IMR-90 (cell line): ENCODE results near the gene PPP1R12B. TPM values are rescaled to one million over a fixed set of nuclear protein-coding genes. Genes with fewer than 3 reads are reported as not detected.
"Not testable (repeated sequence)": the region's sequence is repeated elsewhere in the genome, so short reads cannot be mapped to it uniquely, and the experiment has no call there.

Experiments used
- ATAC-seq: fragments of 200-7000 bp; cut with Tn5 transposase; 2 replicates; pipeline ENCODE4 v1.9.1; 2020; ENCODE audit warnings: low read depth, mild to moderate bottlenecking, moderate library complexity
- BruUV-seq: library from RNA; stranded (reverse); fragments of 400-500 nt; replicated peaks from 2 replicates; lab custom pipeline; 2021; lab: Mats Ljungman, UMichigan
- CTCF ChIA-PET: fragments of 300-600 bp; formaldehyde crosslinking; extraction: SDS; loops from one replicate; lab custom pipeline; 2021; ENCODE audit warnings: antibody characterized with exemption; lab: Yijun Ruan, JAX
- POLR2A ChIA-PET: fragments of 300-600 bp; sonication (Branson Sonifier 250); formaldehyde crosslinking; loops from one replicate; lab custom pipeline; 2022; ENCODE audit warnings: antibody characterized with exemption; ENCODE audit not compliant: unreplicated experiment; lab: Charles Lee
- DNase-seq: peaks from one replicate; pipeline ENCODE4 v3.0.0; 2013
- H2AFZ ChIP-seq: replicated peaks from 2 replicates; pipeline ENCODE3; 2013; ENCODE audit warnings: low read length, mild to moderate bottlenecking; ENCODE audit not compliant: poor library complexity
- H2AK5ac ChIP-seq: 2 replicates; pipeline ENCODE4 v1.6.1; 2013; ENCODE audit warnings: low read depth, low read length, inconsistent platforms
- H2AK9ac ChIP-seq: replicated peaks from 2 replicates; pipeline ENCODE3; 2013; ENCODE audit warnings: mild to moderate bottlenecking, low read depth, low read length, moderate library complexity; ENCODE audit not compliant: poor library complexity
- H2BK120ac ChIP-seq: 2 replicates; pipeline ENCODE4 v1.6.1; 2013; ENCODE audit warnings: low read depth, low read length, inconsistent platforms
- H2BK15ac ChIP-seq: 3 replicates; pipeline ENCODE4 v1.6.1; 2013; ENCODE audit warnings: low read depth, low read length, inconsistent platforms
- H2BK20ac ChIP-seq: 2 replicates; pipeline ENCODE4 v1.6.1; 2013; ENCODE audit warnings: low read depth, mild to moderate bottlenecking, inconsistent platforms, low read length, moderate library complexity
- H2BK5ac ChIP-seq: 2 replicates; pipeline ENCODE4 v1.6.1; 2013; ENCODE audit warnings: mild to moderate bottlenecking, low read depth, low read length, inconsistent platforms; ENCODE audit not compliant: poor library complexity, severe bottlenecking
- H3K14ac ChIP-seq: replicated peaks from 2 replicates; pipeline ENCODE4 v1.6.1; 2013; ENCODE audit warnings: low read depth, low read length, inconsistent platforms
- H3K18ac ChIP-seq: 2 replicates; pipeline ENCODE4 v1.6.1; 2013; ENCODE audit warnings: low read depth, low read length, control low read depth
- H3K23ac ChIP-seq: 2 replicates; pipeline ENCODE4 v1.6.1; 2013; ENCODE audit warnings: low read depth, low read length, inconsistent platforms
- H3K27ac ChIP-seq: 2 replicates; pipeline ENCODE4 v1.5.1; 2013; ENCODE audit warnings: mild to moderate bottlenecking, control low read depth, low read length; ENCODE audit not compliant: insufficient read depth
- H3K27me3 ChIP-seq: 2 replicates; pipeline ENCODE4 v1.6.1; 2013; ENCODE audit warnings: low read length; ENCODE audit not compliant: control insufficient read depth, insufficient read depth
- H3K36me3 ChIP-seq: 2 replicates; pipeline ENCODE4 v1.6.1; 2013; ENCODE audit warnings: low read length, mixed read lengths; ENCODE audit not compliant: control insufficient read depth, insufficient read depth
- H3K4ac ChIP-seq: 2 replicates; pipeline ENCODE4 v1.6.1; 2013; ENCODE audit warnings: low read depth, low read length, inconsistent platforms
- H3K4me1 ChIP-seq: 2 replicates; pipeline ENCODE4 v1.6.1; 2013; ENCODE audit warnings: low read length, mixed read lengths; ENCODE audit not compliant: control insufficient read depth, insufficient read depth
- H3K4me2 ChIP-seq: 2 replicates; pipeline ENCODE4 v1.6.1; 2013; ENCODE audit warnings: low read depth, mild to moderate bottlenecking, control low read depth, low read length, moderate library complexity
- H3K4me3 ChIP-seq: 2 replicates; pipeline ENCODE4 v1.5.1; 2013; ENCODE audit warnings: low read depth, mild to moderate bottlenecking, control low read depth, low read length, moderate library complexity; ENCODE audit not compliant: insufficient read depth
- H3K56ac ChIP-seq: 2 replicates; pipeline ENCODE4 v1.6.1; 2013; ENCODE audit warnings: low read length, inconsistent platforms; ENCODE audit not compliant: insufficient read depth; ENCODE audit errors: extremely low read depth
- H3K79me1 ChIP-seq, 2 experiments: 2 replicates each; pipeline ENCODE4 v1.6.1; 2013; ENCODE audit warnings: low read length in 2 of 2, inconsistent platforms in 1 of 2, low read depth in 1 of 2
- H3K9ac ChIP-seq: 2 replicates; pipeline ENCODE4 v1.6.1; 2013; ENCODE audit warnings: low read depth, low read length, control low read depth
- H3K9me1 ChIP-seq: 2 replicates; pipeline ENCODE4 v1.6.1; 2013; ENCODE audit warnings: low read length, inconsistent platforms; ENCODE audit not compliant: insufficient read depth
- H3K9me3 ChIP-seq: 2 replicates; pipeline ENCODE4 v1.6.1; 2013; ENCODE audit warnings: low read length; ENCODE audit not compliant: control insufficient read depth, insufficient read depth
- H4K20me1 ChIP-seq: 2 replicates; pipeline ENCODE4 v1.6.1; 2013; ENCODE audit warnings: low read length, inconsistent platforms; ENCODE audit not compliant: insufficient read depth
- H4K5ac ChIP-seq: 2 replicates; pipeline ENCODE4 v1.6.1; 2013; ENCODE audit warnings: mild to moderate bottlenecking, low read depth, low read length, control low read depth
- H4K8ac ChIP-seq, 2 experiments: 2 replicates each; pipeline ENCODE4 v1.6.1; 2013; ENCODE audit warnings: low read depth in 2 of 2, low read length in 2 of 2, control low read depth in 1 of 2, inconsistent platforms in 1 of 2
- H4K91ac ChIP-seq: 2 replicates; pipeline ENCODE4 v1.6.1; 2013; ENCODE audit warnings: low read depth, low read length, inconsistent platforms; ENCODE audit not compliant: insufficient read depth
- CTCF ChIP-seq: conservative IDR thresholded peaks from 2 replicates; pipeline ENCODE4 v1.5.1; 2012; ENCODE audit warnings: mild to moderate bottlenecking, low read depth, low read length, improper control_type of control experiment
- RAD21 ChIP-seq: IDR thresholded peaks from 2 replicates; pipeline ENCODE4 v1.6.1; 2012; ENCODE audit warnings: low read length, improper control_type of control experiment
- SMC3 ChIP-seq: fragments of 150-350 bp; IDR thresholded peaks from 2 replicates; pipeline ENCODE4 v1.6.1; 2016; ENCODE audit warnings: low read depth, mild to moderate bottlenecking, antibody characterized with exemption, low read length, moderate library complexity
- WGBS, 2 experiments: methylation state at CpG; one replicate each; pipeline versions ENCODE4 v1.1.5 to v1.1.7; 2013; ENCODE audit warnings: missing lambda C conversion rate in 2 of 2; ENCODE audit not compliant: insufficient read length in 1 of 2; ENCODE audit errors: extremely low coverage in 2 of 2; 5-methylcytosine and 5-hydroxymethylcytosine counted together
- dilution Hi-C: fragments of 300-500 bp; cut with HindIII; formaldehyde crosslinking; loops from one replicate; pipeline ENCODE4 v1.14.3; 2018; ENCODE audit warnings: low sequenced_read_pairs; ENCODE audit not compliant: unreplicated experiment
- in situ Hi-C: fragments of 300-500 bp; cut with MboI; formaldehyde crosslinking; loops from 3 replicates; pipeline ENCODE4 v1.14.3; 2019; ENCODE audit warnings: low sequenced_read_pairs, inconsistent platforms, mixed read lengths
- intact Hi-C: fragments of 100-400 bp; cut with micrococcal nuclease; formaldehyde crosslinking; loops from 2 replicates; pipeline ENCODE4 v1.10.0; 2022
- polyA plus RNA-seq, 3 experiments: library from polyadenylated mRNA; depleted of rRNA; stranded (reverse); fragments of >200 nt; gene quantifications; 2 replicates each; pipeline ENCODE4 v1.2.3, GENCODE V29; 2012; ENCODE audit warnings: low replicate concordance in 1 of 3
- total RNA-seq: library from RNA; depleted of rRNA; stranded (reverse); fragments of >200 nt; gene quantifications from 2 replicates; pipeline ENCODE4 v1.2.3, GENCODE V29; 2012

The PPP1R12B gene
- total and polyA plus RNA-seq, 2 of the 4 experiments (the other 2 are of a cell fraction), result 8.5 to 12.0 TPM

- H2AFZ ChIP-seq, H2AK5ac ChIP-seq, H3K4ac ChIP-seq, H3K36me3 ChIP-seq, H2AK9ac ChIP-seq, in situ Hi-C loops, H4K91ac ChIP-seq, H4K5ac ChIP-seq, H2BK20ac ChIP-seq, H3K56ac ChIP-seq, H2BK120ac ChIP-seq, dilution Hi-C loops, H4K8ac ChIP-seq, H3K4me1 ChIP-seq, H3K4me2 ChIP-seq, H4K20me1 ChIP-seq, BruUV-seq, POLR2A ChIA-PET, H3K9ac ChIP-seq, H2BK15ac ChIP-seq, H3K18ac ChIP-seq, H3K14ac ChIP-seq, H3K4me3 ChIP-seq, H3K9me3 ChIP-seq, H3K79me1 ChIP-seq, H3K27me3 ChIP-seq, H3K27ac ChIP-seq, H2BK5ac ChIP-seq, H3K9me1 ChIP-seq, H3K23ac ChIP-seq: not testable (repeated sequence)
- intact Hi-C loops, result loop anchor here (5.0 kb wide), 1 partner anchor 533 kb away; no protein-coding TSS in a partner anchor
- peak; percentile 79 for ATAC-seq
- CTCF ChIA-PET, result interaction anchor here (0.7 to 1.0 kb wide), 4 partner anchors 104 to 256 kb away, joined by 3 to 6 read pairs (median 4); no protein-coding TSS in a partner anchor
- TF ChIP-seq RAD21, result peak; percentile 69
- peak; percentile 63; the same call in 1 of the 2 replicates for TF ChIP-seq SMC3
- peak; percentile 61 for TF ChIP-seq CTCF
- WGBS, 2 experiments, result no CpG with 5 or more reads among the region's 4 CpGs
- DNase-seq, result peak; percentile 63
Observed at GRCh38 chr1:202464153-202464742, 115.7 kb downstream of the PPP1R12B start.

- H2BK15ac ChIP-seq, H3K4me3 ChIP-seq, H3K4ac ChIP-seq, H4K8ac ChIP-seq, H3K36me3 ChIP-seq, H3K4me2 ChIP-seq, H3K18ac ChIP-seq, H2AK9ac ChIP-seq, H3K79me1 ChIP-seq, in situ Hi-C loops, H2BK20ac ChIP-seq, H4K5ac ChIP-seq, H3K14ac ChIP-seq, H3K4me1 ChIP-seq, ATAC-seq, H4K20me1 ChIP-seq, H2AFZ ChIP-seq, H2BK120ac ChIP-seq, H4K91ac ChIP-seq, H3K23ac ChIP-seq, H3K9me3 ChIP-seq, H2AK5ac ChIP-seq, dilution Hi-C loops, BruUV-seq, POLR2A ChIA-PET, H3K56ac ChIP-seq, H3K27me3 ChIP-seq, H3K9ac ChIP-seq, H2BK5ac ChIP-seq, CTCF ChIA-PET, H3K27ac ChIP-seq, H3K9me1 ChIP-seq: not testable (repeated sequence)
- intact Hi-C loops, result loop anchor here (1.0 to 5.0 kb wide), 2 partner anchors 137 to 254 kb away; no protein-coding TSS in a partner anchor
- WGBS, 2 experiments, result no CpG with 5 or more reads among the region's 3 CpGs
- DNase-seq, result peak; percentile 48
Observed at GRCh38 chr1:202465644-202466270, 117.3 kb downstream of the PPP1R12B start.
